Stimulated activated naive CD8-positive, alpha-beta T cell treated with anti-CD3 and anti-CD28 coated beads, Interleukin-15, Interleukin-2, amounts not matched to agents 100 ng/mL and 50 ng/mL, for 24 hours (primary cell): ENCODE data around the gene TPBGL.
"Not testable (repeated sequence)": the region's sequence is repeated elsewhere in the genome, so short reads cannot be mapped to it uniquely, and the experiment has no call there.

Source experiments
- H3K27ac Mint-ChIP-seq: one replicate; pipeline ENCODE4 v1.8.0; 2021; ENCODE audit warnings: mild to moderate bottlenecking, mixed read lengths
- H3K27me3 Mint-ChIP-seq: one replicate; pipeline ENCODE4 v1.8.0; 2021; ENCODE audit warnings: mixed read lengths
- H3K36me3 Mint-ChIP-seq: one replicate; pipeline ENCODE4 v1.8.0; 2021; ENCODE audit warnings: low read depth, mixed read lengths
- H3K4me1 Mint-ChIP-seq: one replicate; pipeline ENCODE4 v1.8.0; 2021; ENCODE audit warnings: low read depth, mixed read lengths
- H3K4me3 Mint-ChIP-seq: one replicate; pipeline ENCODE4 v1.8.0; 2021; ENCODE audit warnings: mild to moderate bottlenecking, mixed read lengths
- H3K9me3 Mint-ChIP-seq: one replicate; pipeline ENCODE4 v1.8.0; 2021; ENCODE audit warnings: mixed read lengths

Gene TPBGL

DNA sequence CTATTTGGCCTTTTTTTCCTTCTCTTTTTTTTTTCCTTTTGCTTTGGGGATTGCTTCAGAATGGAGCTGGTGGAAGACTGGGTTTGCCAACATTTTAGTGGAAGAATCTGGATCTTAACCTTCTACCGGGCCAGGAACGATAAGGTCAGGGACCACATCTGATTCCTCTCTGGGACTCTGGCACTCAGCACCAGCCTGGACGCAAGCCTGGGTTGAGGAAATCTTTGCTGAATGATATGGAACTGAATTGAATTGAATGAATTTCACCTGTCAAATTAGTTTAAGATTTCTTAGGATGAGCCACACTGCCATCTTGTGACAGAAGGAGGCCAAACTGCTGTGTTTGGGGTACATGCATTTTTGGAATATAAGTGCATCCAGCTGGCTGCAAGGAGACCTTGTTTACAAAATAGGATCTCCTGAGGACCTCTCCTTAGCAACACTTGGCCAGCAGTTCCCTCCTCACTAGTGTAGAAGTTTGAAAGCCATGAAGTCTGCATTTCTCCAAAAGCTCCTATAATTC is 30.4 kb downstream of the TPBGL start:
- H3K27me3 Mint-ChIP-seq, result no peaks in the 10 kb centered on the region
- H3K4me3 Mint-ChIP-seq, result no peak overlapping the region
- H3K27ac Mint-ChIP-seq, result no peak overlapping the region
- H3K36me3 Mint-ChIP-seq, result peaks cover 9% of the 10 kb centered on the region
- H3K4me1 Mint-ChIP-seq, result peaks cover 16% of the 10 kb centered on the region
- no peaks in the 10 kb centered on the region for H3K9me3 Mint-ChIP-seq

DNA sequence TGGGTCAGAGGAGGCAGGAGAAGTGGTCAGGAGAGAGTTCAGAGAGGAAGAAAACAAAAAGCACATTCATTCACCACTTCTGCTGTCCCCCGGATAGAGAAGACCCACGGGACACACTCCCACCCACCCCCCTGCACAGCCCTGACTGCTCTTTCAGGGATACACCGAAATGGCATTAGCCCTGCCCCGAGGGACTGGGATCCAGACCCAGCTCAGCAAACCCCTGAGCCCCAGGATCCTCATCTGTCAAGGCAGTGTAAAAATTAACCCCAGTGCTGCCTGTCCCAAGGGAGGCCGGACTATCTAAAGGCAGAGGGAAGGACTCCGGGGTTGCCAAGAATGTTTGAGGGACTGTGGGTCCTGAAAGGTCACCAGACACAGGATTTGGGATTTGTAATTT is 31.2 kb downstream of the TPBGL start:
- no peak overlapping the region for H3K4me3 Mint-ChIP-seq
- H3K27ac Mint-ChIP-seq, result no peak overlapping the region
- no peaks in the 10 kb centered on the region for H3K9me3 Mint-ChIP-seq
- peaks cover 13% of the 10 kb centered on the region for H3K36me3 Mint-ChIP-seq
- no peaks in the 10 kb centered on the region for H3K27me3 Mint-ChIP-seq
- peaks cover 24% of the 10 kb centered on the region for H3K4me1 Mint-ChIP-seq

DNA sequence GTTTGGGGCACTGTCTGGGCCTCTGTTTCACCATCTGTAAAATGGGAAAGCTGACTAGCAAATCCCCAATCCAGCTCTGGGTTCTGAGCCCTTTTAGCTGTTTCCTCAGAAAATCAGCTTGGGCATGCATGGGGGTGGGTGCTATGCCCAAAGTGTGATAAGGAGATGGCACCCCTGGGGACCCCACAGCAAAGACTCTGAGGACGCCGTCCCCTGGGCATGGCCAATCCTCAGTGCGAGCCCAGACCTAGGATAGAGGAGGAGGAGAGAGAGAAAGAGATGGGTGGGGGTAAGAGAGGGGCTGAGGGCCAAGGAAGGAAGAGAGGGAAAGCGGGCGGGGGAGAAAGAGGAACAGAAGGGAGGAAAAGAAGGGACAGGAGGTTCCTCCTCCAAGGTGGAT is 31.8 kb downstream of the TPBGL start:
- H3K27me3 Mint-ChIP-seq, result no peaks in the 10 kb centered on the region
- H3K27ac Mint-ChIP-seq, result no peak overlapping the region
- no peak overlapping the region for H3K4me3 Mint-ChIP-seq
- peaks cover 13% of the 10 kb centered on the region for H3K36me3 Mint-ChIP-seq
- H3K4me1 Mint-ChIP-seq, result peaks cover 30% of the 10 kb centered on the region
- no peaks in the 10 kb centered on the region for H3K9me3 Mint-ChIP-seq

DNA sequence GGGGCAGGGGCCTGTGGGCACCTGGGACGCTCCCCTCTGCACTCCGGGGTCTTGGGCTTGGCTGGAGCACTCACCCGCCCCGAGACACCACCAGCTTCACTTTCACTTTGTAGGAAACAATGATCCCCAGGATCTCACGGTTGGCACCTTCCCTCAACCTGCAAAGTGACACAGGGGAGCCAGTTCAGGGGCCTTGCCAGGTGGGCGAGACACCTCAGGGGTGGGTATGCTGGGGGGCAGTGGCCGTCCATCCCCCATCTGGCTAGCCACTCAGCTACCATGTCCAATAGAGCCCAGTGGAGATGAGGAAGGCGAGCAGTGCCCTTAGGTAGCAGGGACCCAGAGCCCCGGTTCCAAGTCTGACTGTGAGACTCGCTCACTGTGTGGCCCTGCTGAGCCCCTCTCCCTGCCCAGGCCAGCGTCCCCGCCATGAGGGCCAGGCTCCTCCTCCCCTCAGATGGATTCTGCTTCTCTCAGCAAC is 32.3 kb downstream of the TPBGL start:
- Mint-ChIP-seq H3K4me1 (peaks cover 35% of the 10 kb centered on the region), H3K4me3 (no peak overlapping the region)

DNA sequence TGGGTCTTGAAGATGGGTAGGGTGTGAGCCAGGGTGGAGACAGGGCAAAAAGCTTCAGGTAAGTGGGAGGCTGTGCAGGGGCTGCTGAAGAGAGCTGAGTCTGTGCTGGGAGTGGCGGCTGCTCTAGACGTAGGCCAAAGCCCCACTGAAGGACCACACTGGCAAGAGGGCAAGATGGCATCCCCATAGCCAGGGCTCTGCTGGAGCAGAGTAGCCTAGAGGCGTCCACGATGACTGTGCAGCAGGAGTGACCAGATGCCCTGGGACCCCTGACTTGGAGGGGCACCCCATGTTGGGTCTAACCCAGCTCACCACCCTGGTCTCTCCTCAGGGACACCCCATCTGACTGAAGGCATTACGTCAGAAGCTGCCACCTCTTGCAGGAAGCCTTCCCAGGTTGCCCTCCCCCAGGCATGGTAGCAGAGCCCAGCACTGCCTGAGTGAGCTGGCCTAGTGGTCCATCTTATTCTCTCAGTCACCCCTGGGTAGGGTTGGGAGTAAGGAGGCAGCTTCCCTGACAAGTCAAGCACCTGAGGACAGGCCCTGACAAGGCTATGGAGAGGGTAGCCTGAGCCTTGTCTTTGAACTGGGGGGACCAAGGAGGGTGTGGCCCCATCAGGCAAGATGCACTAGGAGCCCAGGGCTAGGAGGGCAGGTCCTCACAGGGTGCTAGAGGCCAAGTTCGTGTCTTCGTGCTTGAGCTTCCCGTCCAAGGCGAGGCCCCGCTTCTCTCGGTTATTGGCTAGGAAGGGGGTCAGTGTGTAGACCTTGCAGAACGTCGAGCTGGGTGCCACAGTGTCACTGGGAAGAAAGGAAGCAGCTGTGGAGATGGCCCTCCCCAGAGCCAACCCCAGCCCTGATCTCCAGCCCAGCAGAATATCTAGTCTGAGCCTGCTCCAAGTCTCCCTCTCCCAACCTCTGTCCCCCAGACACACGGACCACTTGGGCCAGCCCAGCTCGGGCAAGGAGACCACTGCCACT is 33.1 kb downstream of the TPBGL start:
- Mint-ChIP-seq H3K36me3 (peaks cover 13% of the 10 kb centered on the region), H3K27ac (peak overlapping the region; percentile 45), H3K9me3 (no peaks in the 10 kb centered on the region), H3K4me1 (peaks cover 35% of the 10 kb centered on the region), H3K27me3 (no peaks in the 10 kb centered on the region), H3K4me3 (no peak overlapping the region)

More for the DNA sequence above, 32.3 kb downstream of the TPBGL start:
- H3K27me3 Mint-ChIP-seq, result no peaks in the 10 kb centered on the region
- H3K9me3 Mint-ChIP-seq, result no peaks in the 10 kb centered on the region
- no peak overlapping the region for H3K27ac Mint-ChIP-seq
- peaks cover 16% of the 10 kb centered on the region for H3K36me3 Mint-ChIP-seq

DNA sequence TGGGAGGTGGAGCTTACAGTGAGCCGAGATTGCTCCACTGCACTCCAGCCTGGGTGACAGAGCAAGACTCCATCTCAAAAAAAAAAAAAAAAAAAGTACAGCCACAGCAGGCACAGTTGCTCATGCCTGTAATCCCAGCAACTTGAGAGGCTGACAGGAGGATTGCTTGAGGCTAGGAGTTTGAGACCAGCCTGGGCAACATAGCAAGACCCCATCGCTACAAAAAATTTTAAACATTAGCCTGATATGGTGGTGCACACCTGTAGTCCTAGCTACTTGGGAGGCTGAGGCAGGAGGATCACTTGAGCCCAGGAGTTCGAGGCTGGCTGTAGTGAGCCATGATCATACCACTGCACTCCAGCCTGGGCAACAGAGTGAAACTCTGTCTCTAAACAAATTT is 34.1 kb downstream of the TPBGL start:
- not testable (repeated sequence) for H3K9me3 Mint-ChIP-seq, H3K27me3 Mint-ChIP-seq, H3K27ac Mint-ChIP-seq, H3K4me3 Mint-ChIP-seq
- peaks cover 13% of the 10 kb centered on the region for H3K36me3 Mint-ChIP-seq
- H3K4me1 Mint-ChIP-seq, result peaks cover 39% of the 10 kb centered on the region

DNA sequence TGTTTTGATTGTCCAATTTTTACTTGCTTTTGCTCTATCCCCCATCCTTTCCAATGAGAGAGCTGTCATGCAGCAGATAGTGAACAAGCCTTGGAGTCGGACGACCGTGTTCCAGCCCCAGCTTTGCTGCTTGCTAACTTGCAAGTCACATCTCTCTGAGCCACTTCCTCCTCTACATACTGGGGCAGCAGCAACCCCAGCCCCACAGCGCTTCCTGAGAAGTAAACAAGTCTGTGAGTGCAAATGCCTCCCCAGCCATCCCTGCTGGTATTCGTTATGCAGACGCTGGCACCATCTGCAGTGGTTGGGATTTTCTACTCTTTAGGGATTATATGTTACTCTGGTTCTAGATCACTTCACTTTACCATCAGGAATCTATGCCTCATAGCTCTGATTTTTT is 35.0 kb downstream of the TPBGL start:
- Mint-ChIP-seq H3K27me3 (no peaks in the 10 kb centered on the region), H3K9me3 (no peaks in the 10 kb centered on the region), H3K4me3 (peak overlapping the region; percentile 45), H3K4me1 (peaks cover 46% of the 10 kb centered on the region), H3K36me3 (peaks cover 13% of the 10 kb centered on the region), H3K27ac (peak overlapping the region; percentile 69)

DNA sequence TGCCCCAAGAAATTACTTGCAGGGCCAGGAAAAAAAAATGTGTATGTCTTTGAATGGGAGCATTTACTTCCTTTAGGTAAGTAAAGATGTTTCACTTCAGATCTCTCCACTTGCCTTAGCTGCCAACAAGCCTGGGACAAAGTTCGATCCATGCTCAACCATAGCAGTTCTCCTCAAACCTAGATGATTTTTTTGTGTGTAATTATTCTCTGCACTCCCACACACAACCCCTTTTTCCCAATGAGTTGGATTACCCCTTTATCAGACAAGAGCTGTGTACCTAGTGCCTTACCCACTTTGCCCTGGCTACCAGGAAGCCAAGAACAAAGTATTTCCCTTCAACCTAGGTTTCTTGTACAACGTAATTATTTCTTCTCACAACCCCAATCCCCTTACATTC is 35.6 kb downstream of the TPBGL start:
- Mint-ChIP-seq H3K27me3 (no peaks in the 10 kb centered on the region), H3K9me3 (no peaks in the 10 kb centered on the region), H3K4me3 (no peak overlapping the region), H3K27ac (peak overlapping the region; percentile 69), H3K4me1 (peaks cover 48% of the 10 kb centered on the region), H3K36me3 (peaks cover 13% of the 10 kb centered on the region)

DNA sequence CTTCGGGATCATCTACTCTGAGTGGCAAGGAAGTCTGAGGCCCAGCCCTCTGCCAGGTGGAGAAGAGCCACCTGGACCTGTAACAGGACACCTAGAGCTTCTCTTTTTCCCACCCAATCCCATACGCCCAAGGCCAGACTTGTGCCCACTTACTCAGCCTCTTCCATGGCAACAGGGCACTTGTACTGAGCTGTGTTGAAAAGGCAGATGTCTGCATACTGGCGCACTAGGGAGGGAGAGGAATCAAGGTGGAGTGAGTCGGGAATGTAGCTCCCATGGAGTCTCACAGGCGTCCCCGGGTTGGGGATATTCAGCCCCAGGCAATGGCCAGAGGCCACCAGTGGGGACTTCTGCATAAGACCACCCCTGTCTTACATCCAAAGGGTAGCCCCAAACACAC is 36.1 kb downstream of the TPBGL start:
- Mint-ChIP-seq H3K36me3 (peaks cover 13% of the 10 kb centered on the region), H3K4me3 (no peak overlapping the region), H3K27me3 (no peaks in the 10 kb centered on the region), H3K9me3 (no peaks in the 10 kb centered on the region), H3K27ac (peak overlapping the region; percentile 69), H3K4me1 (peaks cover 48% of the 10 kb centered on the region)

DNA sequence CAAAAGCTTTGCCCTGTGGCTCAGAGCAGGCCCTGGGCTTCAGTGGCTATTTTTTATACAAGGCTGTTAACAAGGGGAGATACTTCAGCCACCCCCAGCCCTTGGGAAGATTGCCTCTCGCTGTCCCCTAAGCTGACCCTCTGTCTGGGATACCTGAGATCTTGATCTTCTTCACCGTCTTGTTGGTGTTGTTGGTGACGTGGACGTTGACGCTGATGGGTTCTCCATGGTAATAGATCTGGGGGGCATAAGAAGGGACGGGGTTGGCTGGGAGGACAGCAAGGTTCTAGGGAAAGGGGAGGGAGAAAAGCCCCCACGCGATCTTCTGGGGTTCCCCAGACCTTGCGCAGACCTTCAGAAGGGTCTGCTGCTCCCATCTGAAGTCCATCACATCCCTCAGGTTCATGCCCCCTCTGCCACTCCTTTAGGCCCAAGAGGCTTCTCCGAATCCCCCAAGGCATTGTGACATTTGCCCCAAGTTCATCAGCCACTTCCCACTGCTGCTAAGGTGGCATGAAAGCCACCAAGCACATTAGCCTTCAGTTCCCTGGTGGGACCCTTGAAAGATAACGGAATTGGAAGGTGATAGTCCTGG is 36.7 kb downstream of the TPBGL start:
- Mint-ChIP-seq H3K36me3 (peaks cover 13% of the 10 kb centered on the region), H3K4me1 (peaks cover 48% of the 10 kb centered on the region), H3K27ac (no peak overlapping the region), H3K27me3 (no peaks in the 10 kb centered on the region), H3K4me3 (no peak overlapping the region), H3K9me3 (no peaks in the 10 kb centered on the region)

DNA sequence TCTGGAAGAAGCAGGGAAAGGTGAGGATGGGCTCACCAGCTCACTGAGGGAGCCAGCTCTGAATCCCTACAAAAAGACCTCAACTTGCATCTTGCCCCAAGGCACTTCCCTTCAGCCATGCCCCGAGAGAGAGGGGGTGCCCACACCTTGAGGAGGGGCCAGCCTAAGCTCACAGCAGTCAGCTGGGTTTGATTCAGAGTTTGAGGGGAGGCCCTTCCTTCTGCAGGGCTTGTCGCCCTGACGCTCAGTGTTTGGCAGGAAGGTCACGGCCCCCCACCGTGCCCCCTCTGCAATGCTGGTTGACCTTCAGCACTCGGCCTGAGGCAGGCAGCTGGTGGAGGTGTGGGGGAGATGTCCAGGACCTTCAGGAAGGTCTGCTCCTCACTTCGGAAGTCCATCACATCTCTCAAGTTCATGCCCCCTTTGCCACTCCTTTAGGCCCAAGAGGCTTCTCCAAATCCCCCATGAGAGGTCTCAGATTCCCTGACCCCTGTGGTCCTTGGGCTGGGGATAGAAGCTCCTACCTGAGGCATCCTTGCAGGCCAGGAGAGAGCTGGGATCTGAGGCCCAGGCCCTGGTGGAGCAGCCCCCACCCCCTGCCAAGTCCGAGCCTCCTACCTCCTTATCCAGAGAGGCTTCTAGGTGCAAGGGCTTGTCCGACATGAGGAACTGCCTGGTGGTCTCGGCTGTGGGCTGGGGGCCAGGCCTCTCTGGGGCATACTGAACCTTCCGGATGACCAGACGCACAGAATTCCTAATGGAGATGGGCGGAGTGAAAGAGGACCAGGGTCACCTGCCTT is 37.6 kb downstream of the TPBGL start:
- Mint-ChIP-seq H3K4me3 (no peak overlapping the region), H3K4me1 (peaks cover 48% of the 10 kb centered on the region), H3K9me3 (no peaks in the 10 kb centered on the region), H3K27me3 (no peaks in the 10 kb centered on the region), H3K36me3 (peaks cover 13% of the 10 kb centered on the region), H3K27ac (no peak overlapping the region)

DNA sequence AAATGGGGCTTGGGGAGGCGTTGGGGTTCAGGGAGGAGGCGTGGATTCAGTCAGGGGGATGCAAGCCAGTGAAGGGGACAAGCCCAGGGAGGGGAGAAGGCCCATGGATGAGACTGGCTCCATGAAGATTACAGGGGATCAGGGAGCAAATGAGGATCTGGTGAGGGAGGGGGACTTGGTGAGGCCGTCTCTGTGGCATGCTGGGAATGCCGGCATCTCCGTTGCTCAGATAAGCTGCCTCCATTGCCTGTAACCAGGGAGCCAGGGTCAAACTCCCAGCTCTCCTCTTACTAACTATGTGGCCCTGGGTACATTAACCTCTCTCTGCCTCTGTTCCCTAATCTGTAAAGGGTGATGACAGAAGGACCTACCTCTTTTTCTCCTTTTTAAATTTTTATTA is 38.7 kb downstream of the TPBGL start:
- Mint-ChIP-seq H3K4me1 (peaks cover 42% of the 10 kb centered on the region), H3K36me3 (peaks cover 13% of the 10 kb centered on the region), H3K9me3 (no peaks in the 10 kb centered on the region), H3K27me3 (no peaks in the 10 kb centered on the region), H3K4me3 (no peak overlapping the region), H3K27ac (no peak overlapping the region)

DNA sequence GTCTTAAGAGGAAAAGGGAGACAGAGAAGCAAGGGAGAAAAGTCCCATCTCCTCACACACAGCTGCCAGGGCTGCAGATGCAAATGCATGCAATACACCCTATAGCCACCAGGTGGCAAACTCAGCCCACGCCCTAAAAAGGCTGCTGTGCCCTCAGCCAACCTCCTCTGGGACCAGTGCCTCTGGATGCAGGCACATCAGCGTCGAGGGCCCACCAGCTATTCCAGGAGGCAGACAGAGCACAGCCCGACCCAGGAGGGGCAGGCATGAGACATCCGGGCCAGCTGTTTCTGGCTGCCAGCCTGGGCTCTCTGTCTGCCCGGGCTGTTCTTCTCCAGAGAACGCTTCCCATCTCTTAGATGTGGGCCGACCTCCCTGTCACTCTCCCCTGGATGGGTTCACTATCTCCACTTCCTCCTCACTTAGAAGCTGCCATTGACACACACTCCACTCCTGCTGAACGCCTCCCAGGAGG is 39.7 kb downstream of the TPBGL start:
- Mint-ChIP-seq H3K36me3 (peaks cover 12% of the 10 kb centered on the region), H3K4me1 (peaks cover 39% of the 10 kb centered on the region), H3K27me3 (no peaks in the 10 kb centered on the region), H3K27ac (no peak overlapping the region), H3K9me3 (no peaks in the 10 kb centered on the region), H3K4me3 (no peak overlapping the region)

DNA sequence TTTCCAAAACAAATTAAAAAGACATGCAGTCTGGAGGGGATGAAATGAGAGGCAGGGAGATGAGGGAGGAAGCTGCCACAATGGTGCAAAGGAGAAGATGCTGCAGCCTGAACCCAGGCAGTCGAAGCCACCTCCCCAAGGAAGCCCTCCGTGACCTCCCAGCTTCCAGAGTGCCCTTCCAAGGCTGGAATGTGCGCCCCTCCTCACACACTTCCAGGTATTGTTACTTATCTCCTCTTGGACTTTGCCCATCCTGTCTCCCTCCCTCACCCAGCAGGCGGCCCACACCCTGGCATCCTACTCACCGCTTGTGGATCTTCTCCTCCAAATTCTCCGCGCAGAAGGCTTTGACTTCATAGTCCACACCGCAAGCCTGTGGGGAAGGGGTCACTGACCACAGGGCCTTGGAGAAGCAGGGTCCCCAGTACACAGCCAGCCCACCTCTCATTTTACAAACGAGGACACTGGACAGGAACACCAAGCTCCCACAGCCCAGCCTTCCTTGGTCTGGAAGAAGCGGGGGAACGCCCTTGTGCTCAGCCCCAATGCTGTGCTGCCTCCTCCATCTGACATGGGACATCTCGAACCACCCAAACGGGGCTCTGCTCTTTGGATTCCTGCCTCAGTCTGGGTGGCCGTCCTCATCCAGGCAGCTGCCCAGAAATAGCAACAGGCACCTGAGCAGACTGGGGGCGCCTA is 40.3 kb downstream of the TPBGL start:
- no peaks in the 10 kb centered on the region for H3K9me3 Mint-ChIP-seq
- H3K27me3 Mint-ChIP-seq, result no peaks in the 10 kb centered on the region
- peaks cover 32% of the 10 kb centered on the region for H3K4me1 Mint-ChIP-seq
- H3K27ac Mint-ChIP-seq, result no peak overlapping the region
- H3K4me3 Mint-ChIP-seq, result no peak overlapping the region
- H3K36me3 Mint-ChIP-seq, result peaks cover 8% of the 10 kb centered on the region
